GM12878 (cell line): ENCODE results near the gene ARHGEF10L. TPM values are rescaled to one million over a fixed set of nuclear protein-coding genes. Genes with fewer than 3 reads are reported as not detected.

ENCODE experiments used
- ATAC-seq: fragments of 200-7000 bp; cut with Tn5 transposase; 3 replicates; pipeline ENCODE4 v1.9.1; 2020; ENCODE audit warnings: mild to moderate bottlenecking, moderate library complexity
- BruUV-seq: library from RNA; stranded (reverse); fragments of 400-500 nt; replicated peaks from 2 replicates; lab custom pipeline; 2021; lab: Mats Ljungman, UMichigan
- CTCF ChIA-PET: fragments of 300-600 bp; sonication (Branson Sonifier 250); formaldehyde crosslinking; extraction: SDS; loops from one replicate; lab custom pipeline; 2021; ENCODE audit warnings: inconsistent platforms; lab: Yijun Ruan, JAX
- POLR2A ChIA-PET: fragments of 350-600 bp; formaldehyde crosslinking; extraction: SDS; loops from one replicate; lab custom pipeline; 2021; ENCODE audit warnings: inconsistent platforms; lab: Charles Lee
- RAD21 ChIA-PET: fragments of 300-600 bp; sonication (Branson Sonifier 250); formaldehyde crosslinking; loops from one replicate; lab custom pipeline; 2023; ENCODE audit warnings: antibody characterized with exemption; ENCODE audit not compliant: unreplicated experiment; lab: Charles Lee
- SMC1A ChIA-PET: fragments of 300-600 bp; sonication (Branson Sonifier 250); formaldehyde crosslinking; loops from one replicate; lab custom pipeline; 2023; ENCODE audit not compliant: unreplicated experiment, uncharacterized antibody; lab: Charles Lee
- DNase-seq: peaks from one replicate; pipeline ENCODE4 v3.0.0-alpha.2; 2011; ENCODE audit warnings: low read depth, low spot score
- FAIRE-seq: peaks from 3 replicates; lab custom pipeline; 2011; peaks lifted over from hg19 to GRCh38; lab: Jason Lieb, UNC
- H2AFZ ChIP-seq: 2 replicates; pipeline ENCODE4 v1.6.0; 2011; ENCODE audit warnings: low read depth, low read length, control low read depth; ENCODE audit not compliant: control insufficient read depth
- H3K27ac ChIP-seq: 2 replicates; pipeline ENCODE4 v1.5.1; 2011; ENCODE audit warnings: control low read depth; ENCODE audit not compliant: control insufficient read depth, insufficient read depth
- H3K27me3 ChIP-seq, 2 experiments: replicated peaks in 1 of 2; 2 replicates each; pipeline versions ENCODE4 v1.6.0 to v1.6.1; 2011; ENCODE audit warnings: low read length in 1 of 2; ENCODE audit not compliant: control insufficient read depth in 2 of 2, insufficient read depth in 2 of 2
- H3K36me3 ChIP-seq, 2 experiments: 2 replicates each; pipeline ENCODE4 v1.5.1; 2011; ENCODE audit warnings: low read length in 1 of 2; ENCODE audit not compliant: control insufficient read depth in 2 of 2, insufficient read depth in 2 of 2
- H3K4me1 ChIP-seq: 2 replicates; pipeline ENCODE4 v1.6.1; 2011; ENCODE audit warnings: mild to moderate bottlenecking, low read length, moderate library complexity, mixed read lengths; ENCODE audit not compliant: control insufficient read depth, insufficient read depth
- H3K4me2 ChIP-seq: 2 replicates; pipeline ENCODE4 v1.6.0; 2011; ENCODE audit warnings: control low read depth; ENCODE audit not compliant: control insufficient read depth, insufficient read depth
- H3K4me3 ChIP-seq: fragments of 200-600 bp; sonication (generic); 2 replicates; pipeline ENCODE4 v1.5.1; 2016
- H3K79me2 ChIP-seq: 2 replicates; pipeline ENCODE4 v1.6.0; 2011; ENCODE audit warnings: low read length; ENCODE audit not compliant: control insufficient read depth, insufficient read depth
- H3K9ac ChIP-seq: 2 replicates; pipeline ENCODE4 v1.8.0; 2011; ENCODE audit warnings: low read length, control low read depth, mixed read lengths; ENCODE audit not compliant: control insufficient read depth, insufficient read depth
- H3K9me3 ChIP-seq: replicated peaks from 3 replicates; pipeline ENCODE4 v1.5.1; 2011; ENCODE audit warnings: mild to moderate bottlenecking, low read length; ENCODE audit not compliant: control insufficient read depth, insufficient read depth
- H4K20me1 ChIP-seq: 2 replicates; pipeline ENCODE4 v1.6.0; 2011; ENCODE audit not compliant: control insufficient read depth, insufficient read depth
- CBX5 ChIP-seq: sonication (generic); IDR thresholded peaks from 2 replicates; pipeline ENCODE4 v1.6.1; 2016; ENCODE audit warnings: low read depth, moderate library complexity, mild to moderate bottlenecking, inconsistent platforms
- CREM ChIP-seq: IDR thresholded peaks from 2 replicates; pipeline ENCODE4 v1.6.1; 2014; ENCODE audit warnings: antibody characterized with exemption, low read depth
- EP300 ChIP-seq, 2 experiments: fragments of 150-350 bp in 1 of 2; IDR thresholded peaks; 2 replicates each; pipeline ENCODE4 v1.6.1; 2011 to 2012; ENCODE audit warnings: low read depth in 2 of 2, low read length in 2 of 2, borderline replicate concordance in 1 of 2, improper control_type of control experiment in 1 of 2, inconsistent platforms in 1 of 2; ENCODE audit not compliant: control insufficient read depth in 1 of 2
- GABPA ChIP-seq: IDR thresholded peaks from 2 replicates; pipeline ENCODE4 v1.6.1; 2014; ENCODE audit warnings: antibody characterized with exemption, low read depth, mild to moderate bottlenecking, inconsistent platforms
- RB1 ChIP-seq: fragments of 450-650 bp; formaldehyde crosslinking; IDR thresholded peaks from 2 replicates; pipeline ENCODE4 v1.6.1; 2017; ENCODE audit warnings: mild to moderate bottlenecking, borderline replicate concordance
- ZNF24 ChIP-seq: fragments of 450-650 bp; IDR thresholded peaks from 2 replicates; pipeline ENCODE4 v1.6.1; 2017; ENCODE audit warnings: antibody characterized with exemption, mild to moderate bottlenecking
- WGBS: methylation state at CpG from one replicate; pipeline ENCODE4 v1.1.6; 2016; ENCODE audit warnings: low lambda C conversion rate; ENCODE audit not compliant: insufficient replicate concordance, insufficient coverage; ENCODE audit errors: missing lambda C conversion rate; 5-methylcytosine and 5-hydroxymethylcytosine counted together
- in situ Hi-C: fragments of 300-500 bp; cut with MboI; formaldehyde crosslinking; loops from 9 replicates; pipeline ENCODE4 v1.14.3; 2018; ENCODE audit warnings: mixed read lengths
- intact Hi-C: fragments of 100-400 bp; cut with micrococcal nuclease; formaldehyde crosslinking; loops from one replicate; pipeline ENCODE4 v1.14.2; 2022; ENCODE audit not compliant: unreplicated experiment
- polyA plus RNA-seq, 11 experiments: library from polyadenylated mRNA; depleted of rRNA in 4 of 11; unstranded in 6 of 11; stranded (reverse) in 5 of 11; fragments of >200 nt; fragmentation: Nextera tagmentation in 4 of 11; fragmentation: Illumina TruSeq in 1 of 11; extraction: Ambion mirVana in 4 of 11; extraction: Trizol in 1 of 11; gene quantifications; 1 replicate in 1 of 11; 2 replicates in 10 of 11; pipeline versions ENCODE4 v1.2.1 to v1.2.3, GENCODE V29; 2011 to 2016; ENCODE audit warnings: inconsistent platforms in 2 of 11, missing spikeins in 2 of 11, low read depth in 1 of 11
- total RNA-seq, 4 experiments: library from RNA; depleted of rRNA in 3 of 4; stranded (reverse); fragments of >200 nt in 3 of 4; fragmentation: Illumina TruSeq in 1 of 4; extraction: Trizol in 1 of 4; gene quantifications; 2 replicates each; pipeline versions ENCODE4 v1.2.1 to v1.2.3, GENCODE V29; 2013 to 2021

The ARHGEF10L gene
- total and polyA plus RNA-seq, 10 of the 15 experiments (the other 5 are each of a cell fraction or from before 2014, with no cell fraction given) = 0.05 to 0.94 (median 0.28) TPM; not detected in 2

DNA sequence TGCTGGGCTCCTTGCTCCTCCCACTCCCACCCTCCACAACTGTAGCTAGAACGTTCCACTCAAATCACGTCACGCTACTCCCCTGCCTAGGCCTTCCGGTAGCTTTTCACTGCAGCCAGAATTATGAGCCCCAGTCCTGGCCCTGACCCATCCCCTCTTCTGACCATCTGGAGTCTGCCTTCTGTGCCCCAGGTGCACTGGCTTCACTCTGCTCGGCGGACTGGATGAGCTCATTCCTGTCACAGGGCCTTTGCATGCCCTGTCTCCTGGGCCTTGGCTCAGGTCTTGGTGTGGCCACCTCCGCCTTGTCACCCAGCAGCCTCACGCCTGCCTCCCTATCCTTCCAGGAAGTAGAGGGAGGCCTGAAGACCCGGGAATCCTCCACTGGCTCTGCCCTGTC is 153.1 kb downstream of the ARHGEF10L start:
- Histone ChIP-seq H3K27me3 (no peaks in the 10 kb centered on the region; a peak in 2 of 4 replicates), H3K4me3 (no peak overlapping the region), H3K79me2 (no peaks in the 10 kb centered on the region), H3K4me1 (no peaks in the 10 kb centered on the region), H3K9me3 (no peaks in the 10 kb centered on the region), H2AFZ (no peak overlapping the region), H3K9ac (no peak overlapping the region), H3K27ac (no peak overlapping the region), H4K20me1 (no peaks in the 10 kb centered on the region), H3K4me2 (no peak overlapping the region), H3K36me3 (no peaks in the 10 kb centered on the region)
- intact Hi-C loops = no loop called here
- ChIA-PET RAD21 (no interaction called here), SMC1A (interaction anchor here (1.4 kb wide), 1 partner anchor 8 kb away, joined by 3 read pairs; no protein-coding TSS in a partner anchor), POLR2A (no interaction called here), CTCF (interaction anchor here (0.9 to 1.1 kb wide), 2 partner anchors 10 to 31 kb away, joined by 3 to 4 read pairs; no protein-coding TSS in a partner anchor)
- WGBS = 32% methylated on average over 9 of the region's 9 CpGs
- ATAC-seq (no peak), FAIRE-seq (no peak), DNase-seq (no peak)
- no TSS peak for BruUV-seq
- no peak for TF ChIP-seq RB1
- no peak for TF ChIP-seq CBX5
- no peak for TF ChIP-seq ZNF24
- TF ChIP-seq GABPA = no peak
- TF ChIP-seq EP300 (IDR thresholded peaks at IDR 0.05; ENCODE audit: borderline replicate concordance in 1 of 2, control insufficient read depth in 1 of 2, low read depth in 2 of 2, low read length in 2 of 2) = no peak
- no peak for TF ChIP-seq CREM
- TF ChIP-seq, all 136 proteins: peak for 0
- in situ Hi-C loops = no loop called here
